Activated T-cell treated with anti-CD3 and anti-CD28 coated beads for 4 hours (primary cell): Measurements from ENCODE around the gene DDAH1.

Experiments used
- DNase-seq: peaks from one replicate; pipeline ENCODE4 v3.0.0-alpha.2; 2020

The DDAH1 gene

GRCh38 chr1:85386068-85386722 is 78.8 kb downstream of the DDAH1 start:
- DNase-seq: no peak

GRCh38 chr1:85379203-85380136 is 85.5 kb downstream of the DDAH1 start:
- DNase-seq: no peak

- no peak for DNase-seq
Measured at GRCh38 chr1:85378534-85378933, 86.4 kb downstream of the DDAH1 start.

- no peak for DNase-seq
Measured at GRCh38 chr1:85376356-85376755, 88.6 kb downstream of the DDAH1 start.

GRCh38 chr1:85375493-85375892 is 89.5 kb downstream of the DDAH1 start:
- DNase-seq: no peak

- no peak for DNase-seq
Measured at GRCh38 chr1:85374160-85374559, 90.8 kb downstream of the DDAH1 start.

GRCh38 chr1:85373378-85373708 is 91.6 kb downstream of the DDAH1 start:
- no peak for DNase-seq

GRCh38 chr1:85372683-85373377 is 92.1 kb downstream of the DDAH1 start:
- no peak for DNase-seq

- DNase-seq: no peak
Measured at GRCh38 chr1:85371021-85371420, 93.9 kb downstream of the DDAH1 start.

GRCh38 chr1:85368073-85368770 is 96.7 kb downstream of the DDAH1 start:
- no peak for DNase-seq

GRCh38 chr1:85366391-85367170 is 98.4 kb downstream of the DDAH1 start:
- DNase-seq: no peak

GRCh38 chr1:85365851-85366250 is 99.1 kb downstream of the DDAH1 start:
- DNase-seq: no peak

GRCh38 chr1:85363521-85363920 is 101.4 kb downstream of the DDAH1 start:
- no peak for DNase-seq

- no peak for DNase-seq
Measured at GRCh38 chr1:85363092-85363491, 101.9 kb downstream of the DDAH1 start.

- no peak for DNase-seq
Measured at GRCh38 chr1:85361606-85362296, 103.2 kb downstream of the DDAH1 start.

GRCh38 chr1:85360730-85361493 is 104.0 kb downstream of the DDAH1 start:
- no peak for DNase-seq

GRCh38 chr1:85359874-85360721 is 104.9 kb downstream of the DDAH1 start:
- DNase-seq: no peak

- no peak for DNase-seq
Measured at GRCh38 chr1:85358702-85359438, 106.1 kb downstream of the DDAH1 start.

- DNase-seq: no peak
Measured at GRCh38 chr1:85357817-85358216, 107.1 kb downstream of the DDAH1 start.
